Muscle layer of duodenum (tissue), 2 donors: ENCODE data around the gene RPF1.

ENCODE experiments used
- H3K27ac ChIP-seq: one replicate; pipeline ENCODE4 v1.7.0; 2013; ENCODE audit warnings: mild to moderate bottlenecking, low read length
- H3K27me3 ChIP-seq: one replicate; pipeline ENCODE4 v1.7.0; 2013; ENCODE audit warnings: low read depth, mild to moderate bottlenecking, control low read depth, low read length
- H3K36me3 ChIP-seq, 2 donors: one replicate each; pipeline ENCODE4 v1.7.0; 2013; ENCODE audit warnings: low read length in 2 of 2, control low read depth in 1 of 2, mild to moderate bottlenecking in 1 of 2; ENCODE audit not compliant: insufficient read depth in 2 of 2, control insufficient read depth in 1 of 2
- H3K4me1 ChIP-seq, 2 donors: one replicate each; pipeline ENCODE4 v1.7.0; 2013; ENCODE audit warnings: low read length in 2 of 2, mild to moderate bottlenecking in 2 of 2, control low read depth in 1 of 2, moderate library complexity in 1 of 2; ENCODE audit not compliant: insufficient read depth in 2 of 2, control insufficient read depth in 1 of 2
- H3K4me3 ChIP-seq, 2 donors: one replicate each; pipeline ENCODE4 v1.7.0; 2013; ENCODE audit warnings: low read length in 2 of 2, low read depth in 1 of 2, mild to moderate bottlenecking in 1 of 2
- H3K9me3 ChIP-seq, 2 donors: one replicate each; pipeline ENCODE4 v1.7.0; 2013; ENCODE audit warnings: low read length in 2 of 2, control low read depth in 1 of 2, mild to moderate bottlenecking in 1 of 2; ENCODE audit not compliant: control insufficient read depth in 1 of 2
- donor health status: healthy.

RPF1 gene

GRCh38 chr1:84510165-84510564 is 31.1 kb downstream of the RPF1 start:
- H3K4me1 ChIP-seq, result peaks cover 0 to 4% of the 10 kb centered on the region in 2 donors
- peaks cover 0 to 5% of the 10 kb centered on the region in 2 donors for H3K9me3 ChIP-seq
- H3K27me3 ChIP-seq, result no peaks in the 10 kb centered on the region
- H3K36me3 ChIP-seq, result peaks cover 0 to 5% of the 10 kb centered on the region in 2 donors
- H3K4me3 ChIP-seq, result no peak overlapping the region
- H3K27ac ChIP-seq, result no peak overlapping the region

GRCh38 chr1:84510668-84511067 is 31.6 kb downstream of the RPF1 start:
- Histone ChIP-seq H3K9me3 (peaks cover 0 to 5% of the 10 kb centered on the region in 2 donors), H3K4me1 (peaks cover 0 to 4% of the 10 kb centered on the region in 2 donors), H3K27ac (no peak overlapping the region), H3K27me3 (no peaks in the 10 kb centered on the region), H3K36me3 (peaks cover 0 to under 1% of the 10 kb centered on the region in 2 donors), H3K4me3 (no peak overlapping the region)

- H3K9me3 ChIP-seq, result no peaks in the 10 kb centered on the region
- H3K36me3 ChIP-seq, result no peaks in the 10 kb centered on the region
- no peak overlapping the region for H3K27ac ChIP-seq
- no peak overlapping the region for H3K4me3 ChIP-seq
- no peaks in the 10 kb centered on the region for H3K4me1 ChIP-seq
- no peaks in the 10 kb centered on the region for H3K27me3 ChIP-seq
Measured at GRCh38 chr1:84524590-84524989, 45.5 kb downstream of the RPF1 start.

- no peaks in the 10 kb centered on the region for H3K4me1 ChIP-seq
- no peak overlapping the region for H3K4me3 ChIP-seq
- no peaks in the 10 kb centered on the region for H3K36me3 ChIP-seq
- H3K27ac ChIP-seq, result no peak overlapping the region
- H3K9me3 ChIP-seq, result no peaks in the 10 kb centered on the region
- H3K27me3 ChIP-seq, result no peaks in the 10 kb centered on the region
Measured at GRCh38 chr1:84525779-84526178, 46.7 kb downstream of the RPF1 start.

- Histone ChIP-seq H3K4me3 (no peak overlapping the region), H3K36me3 (peaks cover 0 to 4% of the 10 kb centered on the region in 2 donors), H3K27me3 (no peaks in the 10 kb centered on the region), H3K27ac (no peak overlapping the region), H3K4me1 (peaks cover 0 to 3% of the 10 kb centered on the region in 2 donors), H3K9me3 (no peaks in the 10 kb centered on the region)
Measured at GRCh38 chr1:84538599-84538998, 59.5 kb downstream of the RPF1 start.

GRCh38 chr1:84539972-84540371 is 60.9 kb downstream of the RPF1 start:
- peaks cover 0 to 4% of the 10 kb centered on the region in 2 donors for H3K36me3 ChIP-seq
- H3K4me1 ChIP-seq, result peaks cover 0 to 3% of the 10 kb centered on the region in 2 donors
- H3K9me3 ChIP-seq, result no peaks in the 10 kb centered on the region
- no peak overlapping the region for H3K27ac ChIP-seq
- no peak overlapping the region for H3K4me3 ChIP-seq
- no peaks in the 10 kb centered on the region for H3K27me3 ChIP-seq

- no peak overlapping the region for H3K4me3 ChIP-seq
- peaks cover 0 to 3% of the 10 kb centered on the region in 2 donors for H3K4me1 ChIP-seq
- H3K36me3 ChIP-seq, result peaks cover 0 to 4% of the 10 kb centered on the region in 2 donors
- H3K27me3 ChIP-seq, result no peaks in the 10 kb centered on the region
- H3K9me3 ChIP-seq, result no peaks in the 10 kb centered on the region
- H3K27ac ChIP-seq, result no peak overlapping the region
Measured at GRCh38 chr1:84540759-84541158, 61.7 kb downstream of the RPF1 start.

GRCh38 chr1:84541679-84542078 is 62.6 kb downstream of the RPF1 start:
- Histone ChIP-seq H3K9me3 (no peaks in the 10 kb centered on the region), H3K36me3 (peaks cover 1 to 4% of the 10 kb centered on the region in 2 donors), H3K27ac (no peak overlapping the region), H3K27me3 (no peaks in the 10 kb centered on the region), H3K4me1 (peaks cover 0 to 3% of the 10 kb centered on the region in 2 donors), H3K4me3 (no peak overlapping the region)
